ENCODE results near the gene GULP1. TPM values are rescaled to one million over a fixed set of nuclear protein-coding genes. Genes with fewer than 3 reads are reported as not detected.

The GULP1 gene
- total RNA-seq, 3 donors from 2014 or later = 9.0 to 35.7 (median 15.1) TPM

DNA sequence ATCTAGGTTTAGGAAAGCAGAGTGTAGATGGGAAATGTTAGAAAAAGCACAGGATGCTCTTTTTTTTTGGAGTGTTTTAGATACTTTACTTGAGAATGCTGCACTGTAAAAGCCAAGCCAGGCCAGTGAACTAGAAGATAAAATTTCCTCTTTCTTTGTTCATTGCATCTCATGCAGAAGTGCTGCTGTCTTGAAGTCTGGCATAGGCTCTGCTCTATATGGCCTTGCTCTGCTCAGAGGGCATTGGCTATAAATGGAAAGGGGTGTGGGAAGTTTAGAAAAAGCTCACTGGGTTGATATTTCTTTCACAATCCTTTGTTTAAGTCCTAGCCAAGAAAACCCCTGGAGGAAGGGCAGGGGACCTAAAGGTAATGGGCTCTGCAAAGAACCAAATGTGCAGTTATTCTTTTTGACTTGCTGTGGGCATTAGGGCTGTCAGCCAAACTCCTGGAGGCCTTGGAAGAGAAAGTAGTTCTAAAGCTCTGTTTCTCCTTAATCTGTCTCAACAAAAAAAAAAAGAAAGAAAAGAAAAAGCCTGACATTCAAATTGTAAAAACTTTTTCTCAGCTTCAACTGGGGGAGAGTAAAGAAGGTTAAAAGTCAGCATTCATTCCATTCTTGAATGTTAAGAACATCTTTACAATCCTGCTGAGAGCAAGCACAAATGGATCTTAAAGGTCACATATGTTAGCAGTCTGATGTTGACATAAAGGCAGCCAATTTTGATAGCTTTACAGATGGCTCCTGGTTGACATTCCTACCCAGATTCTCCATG lies 338.3 kb downstream of the GULP1 start:
- intact Hi-C loops (cut with DNase I, micrococcal nuclease) = no loop called here
- TF ChIP-seq, protein P1, sequence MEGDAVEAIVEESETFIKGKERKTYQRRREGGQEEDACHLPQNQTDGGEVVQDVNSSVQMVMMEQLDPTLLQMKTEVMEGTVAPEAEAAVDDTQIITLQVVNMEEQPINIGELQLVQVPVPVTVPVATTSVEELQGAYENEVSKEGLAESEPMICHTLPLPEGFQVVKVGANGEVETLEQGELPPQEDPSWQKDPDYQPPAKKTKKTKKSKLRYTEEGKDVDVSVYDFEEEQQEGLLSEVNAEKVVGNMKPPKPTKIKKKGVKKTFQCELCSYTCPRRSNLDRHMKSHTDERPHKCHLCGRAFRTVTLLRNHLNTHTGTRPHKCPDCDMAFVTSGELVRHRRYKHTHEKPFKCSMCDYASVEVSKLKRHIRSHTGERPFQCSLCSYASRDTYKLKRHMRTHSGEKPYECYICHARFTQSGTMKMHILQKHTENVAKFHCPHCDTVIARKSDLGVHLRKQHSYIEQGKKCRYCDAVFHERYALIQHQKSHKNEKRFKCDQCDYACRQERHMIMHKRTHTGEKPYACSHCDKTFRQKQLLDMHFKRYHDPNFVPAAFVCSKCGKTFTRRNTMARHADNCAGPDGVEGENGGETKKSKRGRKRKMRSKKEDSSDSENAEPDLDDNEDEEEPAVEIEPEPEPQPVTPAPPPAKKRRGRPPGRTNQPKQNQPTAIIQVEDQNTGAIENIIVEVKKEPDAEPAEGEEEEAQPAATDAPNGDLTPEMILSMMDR (IDR thresholded peaks at IDR 0.05) = no peak
- ATAC-seq (no peak), DNase-seq (no peak)
- H3K36me3 ChIP-seq (ENCODE audit: low read depth) = no peaks in the 10 kb centered on the region
- no peaks in the 10 kb centered on the region for H3K4me1 ChIP-seq (ENCODE audit: low read depth)
- H3K4me3 ChIP-seq = no peak overlapping the region
- H3K9me3 ChIP-seq = no peaks in the 10 kb centered on the region

DNA sequence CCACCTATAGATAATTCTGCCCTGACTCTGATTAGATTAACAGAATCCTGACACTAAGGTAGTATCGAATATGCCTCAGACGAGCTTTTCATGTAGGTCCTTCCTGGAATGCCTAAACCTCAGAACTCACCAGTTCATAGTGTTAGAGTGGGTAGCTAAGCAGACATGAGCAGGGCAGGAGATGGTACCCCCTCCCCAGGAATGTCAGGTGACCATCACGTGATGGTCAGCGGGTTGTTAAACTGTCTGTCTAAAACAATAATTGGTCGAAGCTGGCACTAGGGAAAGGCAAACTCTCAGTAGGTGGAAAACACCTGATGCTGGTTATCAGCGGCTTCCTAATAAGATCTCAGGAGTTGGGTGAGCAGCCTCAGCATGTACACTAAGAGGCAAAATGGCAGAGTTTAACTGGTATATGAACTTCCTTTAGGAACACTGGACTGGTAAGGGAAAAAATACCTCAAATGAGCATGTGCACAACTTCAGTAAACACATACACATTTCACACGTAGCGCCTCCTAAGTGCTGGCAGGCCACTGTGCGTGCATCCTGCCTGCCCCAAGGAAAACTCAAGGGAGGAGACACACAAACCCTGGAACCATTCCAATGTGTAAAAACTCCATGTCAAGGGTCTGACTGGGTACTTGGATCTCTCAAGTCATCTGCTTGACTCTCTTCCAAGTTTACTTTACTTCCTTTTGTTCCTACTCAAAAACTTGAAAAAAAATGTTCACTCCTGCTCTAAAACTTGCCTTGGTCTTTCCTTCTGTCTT lies 339.5 kb downstream of the GULP1 start:
- TF ChIP-seq, protein P1 (IDR thresholded peaks at IDR 0.05) = no peak
- H3K9me3 ChIP-seq = no peaks in the 10 kb centered on the region
- intact Hi-C loops (cut with DNase I, micrococcal nuclease) = no loop called here
- no peak overlapping the region for H3K4me3 ChIP-seq
- H3K36me3 ChIP-seq (ENCODE audit: low read depth) = no peaks in the 10 kb centered on the region
- DNase-seq (no peak), ATAC-seq (no peak)
- no peaks in the 10 kb centered on the region for H3K4me1 ChIP-seq (ENCODE audit: low read depth)

DNA sequence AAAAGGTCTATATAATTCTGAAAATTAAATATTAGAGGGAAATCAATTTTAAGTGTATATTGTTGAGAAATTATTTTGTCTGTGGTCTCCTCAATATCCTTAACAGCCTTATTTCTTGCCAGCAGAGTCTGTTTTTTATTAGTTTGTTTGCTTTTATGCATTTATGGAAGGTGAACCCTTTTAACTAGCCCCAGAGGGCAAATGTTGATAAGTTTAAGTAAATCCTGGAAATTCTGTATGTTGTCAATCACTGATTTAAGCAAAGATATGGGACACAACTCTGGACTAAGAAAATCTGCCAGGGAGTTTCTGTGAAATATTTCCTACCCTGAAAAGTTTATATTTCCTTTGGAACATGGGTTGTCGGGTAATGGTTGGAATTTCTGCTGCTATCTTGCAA lies 343.0 kb downstream of the GULP1 start:
- DNase-seq (no peak), ATAC-seq (no peak)
- TF ChIP-seq, protein P1 (IDR thresholded peaks at IDR 0.05) = no peak
- H3K9me3 ChIP-seq = no peaks in the 10 kb centered on the region
- H3K4me1 ChIP-seq (ENCODE audit: low read depth) = no peaks in the 10 kb centered on the region
- H3K36me3 ChIP-seq (ENCODE audit: low read depth) = no peaks in the 10 kb centered on the region
- no peak overlapping the region for H3K4me3 ChIP-seq
- intact Hi-C loops (cut with DNase I, micrococcal nuclease) = no loop called here

Small RNA genes within 50 kb of the gene (microRNA-seq; reads per million reads assigned to microRNA genes)
- gene MIR561 = 1.4 reads per million
